Central memory CD8-positive, alpha-beta T cell (primary cell): ENCODE measurements around the gene CHCHD6.

Experiments
- ATAC-seq: fragments of 150-1000 bp; cut with Tn5 transposase; replicated peaks from 2 replicates; pipeline ENCODE4 v1.10.0; 2022; ENCODE audit warnings: mild to moderate bottlenecking, moderate FRiP score, moderate number of reproducible peaks; ENCODE audit not compliant: poor library complexity, severe bottlenecking; ENCODE audit errors: extremely low read depth
- DNase-seq, 2 donors: peaks; one replicate each; pipeline ENCODE4 v3.0.0; 2021; ENCODE audit warnings: low spot score in 2 of 2
- H3K27ac Mint-ChIP-seq: one replicate; pipeline ENCODE4 v1.8.0; 2022; ENCODE audit warnings: low read depth, mild to moderate bottlenecking, moderate library complexity, mixed read lengths
- H3K27me3 Mint-ChIP-seq: one replicate; pipeline ENCODE4 v1.8.0; 2022; ENCODE audit warnings: mixed read lengths
- H3K36me3 Mint-ChIP-seq: one replicate; pipeline ENCODE4 v1.8.0; 2022; ENCODE audit warnings: mild to moderate bottlenecking, moderate library complexity, mixed read lengths; ENCODE audit not compliant: insufficient read depth
- H3K4me1 Mint-ChIP-seq: one replicate; pipeline ENCODE4 v1.8.0; 2022; ENCODE audit warnings: mixed read lengths
- H3K4me3 Mint-ChIP-seq: one replicate; pipeline ENCODE4 v1.8.0; 2022; ENCODE audit warnings: mild to moderate bottlenecking, moderate library complexity, mixed read lengths
- H3K9me3 Mint-ChIP-seq: one replicate; pipeline ENCODE4 v1.8.0; 2022; ENCODE audit warnings: mixed read lengths

The CHCHD6 gene

GRCh38 chr3:126897943-126898342, 193.9 kb downstream of the CHCHD6 start:
- ATAC-seq (no peak), DNase-seq (no peak)
- Mint-ChIP-seq H3K4me3 (no peak overlapping the region), H3K9me3 (no peaks in the 10 kb centered on the region), H3K27me3 (no peaks in the 10 kb centered on the region), H3K27ac (no peak overlapping the region), H3K36me3 (peaks cover 2% of the 10 kb centered on the region), H3K4me1 (no peaks in the 10 kb centered on the region)

GRCh38 chr3:126900859-126901540, 197.0 kb downstream of the CHCHD6 start:
- Mint-ChIP-seq H3K36me3 (no peaks in the 10 kb centered on the region), H3K4me1 (no peaks in the 10 kb centered on the region), H3K27ac (peak overlapping the region; percentile 4), H3K9me3 (no peaks in the 10 kb centered on the region), H3K27me3 (no peaks in the 10 kb centered on the region), H3K4me3 (no peak overlapping the region)
- ATAC-seq (no peak), DNase-seq (no peak)

DNA sequence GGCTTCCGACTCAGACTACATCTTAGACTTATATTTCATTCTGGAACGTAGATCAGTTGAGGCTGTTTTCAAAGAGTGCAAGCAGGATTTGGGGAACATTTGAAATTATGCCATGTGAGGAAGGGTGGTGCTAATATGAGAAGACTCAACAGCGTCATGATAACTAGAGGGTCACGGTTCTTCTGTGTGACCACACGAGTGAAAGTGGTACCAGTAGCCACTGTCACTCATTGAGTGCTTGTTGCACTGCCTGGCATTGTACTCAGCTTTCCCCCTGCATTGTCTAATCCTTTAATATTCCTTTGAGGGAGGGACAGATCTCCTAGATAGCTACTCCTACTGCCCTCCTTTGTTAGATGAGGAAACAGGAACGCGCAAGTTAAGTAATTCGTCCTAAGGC, 197.6 kb downstream of the CHCHD6 start:
- peak overlapping the region; percentile 4 for H3K27ac Mint-ChIP-seq

GRCh38 chr3:126903521-126903920, 199.5 kb downstream of the CHCHD6 start:
- no peak overlapping the region for H3K27ac Mint-ChIP-seq
- no peaks in the 10 kb centered on the region for H3K36me3 Mint-ChIP-seq
- no peaks in the 10 kb centered on the region for H3K9me3 Mint-ChIP-seq
- peaks cover 10% of the 10 kb centered on the region for H3K4me1 Mint-ChIP-seq
- ATAC-seq (no peak), DNase-seq (no peak)
- no peaks in the 10 kb centered on the region for H3K27me3 Mint-ChIP-seq
- H3K4me3 Mint-ChIP-seq: no peak overlapping the region

More for the DNA sequence above, 197.6 kb downstream of the CHCHD6 start:
- DNase-seq: no peak
- no peaks in the 10 kb centered on the region for H3K27me3 Mint-ChIP-seq
- no peak for ATAC-seq
- no peaks in the 10 kb centered on the region for H3K9me3 Mint-ChIP-seq
- H3K36me3 Mint-ChIP-seq: no peaks in the 10 kb centered on the region
- H3K4me1 Mint-ChIP-seq: peaks cover 4% of the 10 kb centered on the region
- no peak overlapping the region for H3K4me3 Mint-ChIP-seq

- H3K27ac Mint-ChIP-seq: no peak overlapping the region
- peaks cover 7% of the 10 kb centered on the region for H3K36me3 Mint-ChIP-seq
- ATAC-seq: no peak
- H3K9me3 Mint-ChIP-seq: no peaks in the 10 kb centered on the region
- H3K27me3 Mint-ChIP-seq: no peaks in the 10 kb centered on the region
- H3K4me1 Mint-ChIP-seq: peaks cover 48% of the 10 kb centered on the region
- H3K4me3 Mint-ChIP-seq: no peak overlapping the region
- no peak for DNase-seq
Observed at GRCh38 chr3:126907557-126907956, 203.5 kb downstream of the CHCHD6 start.

GRCh38 chr3:126908752-126909275, 204.8 kb downstream of the CHCHD6 start:
- no peak for ATAC-seq
- DNase-seq: no peak
- H3K4me3 Mint-ChIP-seq: no peak overlapping the region
- H3K27ac Mint-ChIP-seq: no peak overlapping the region
- peaks cover 7% of the 10 kb centered on the region for H3K36me3 Mint-ChIP-seq
- H3K27me3 Mint-ChIP-seq: no peaks in the 10 kb centered on the region
- peaks cover 52% of the 10 kb centered on the region for H3K4me1 Mint-ChIP-seq
- H3K9me3 Mint-ChIP-seq: no peaks in the 10 kb centered on the region

GRCh38 chr3:126910231-126910630, 206.2 kb downstream of the CHCHD6 start:
- no peak for DNase-seq
- Mint-ChIP-seq H3K27me3 (no peaks in the 10 kb centered on the region), H3K4me3 (peak overlapping the region; percentile 23), H3K4me1 (peaks cover 52% of the 10 kb centered on the region), H3K27ac (peak overlapping the region; percentile 94), H3K9me3 (no peaks in the 10 kb centered on the region), H3K36me3 (peaks cover 7% of the 10 kb centered on the region)
- ATAC-seq: no peak

DNA sequence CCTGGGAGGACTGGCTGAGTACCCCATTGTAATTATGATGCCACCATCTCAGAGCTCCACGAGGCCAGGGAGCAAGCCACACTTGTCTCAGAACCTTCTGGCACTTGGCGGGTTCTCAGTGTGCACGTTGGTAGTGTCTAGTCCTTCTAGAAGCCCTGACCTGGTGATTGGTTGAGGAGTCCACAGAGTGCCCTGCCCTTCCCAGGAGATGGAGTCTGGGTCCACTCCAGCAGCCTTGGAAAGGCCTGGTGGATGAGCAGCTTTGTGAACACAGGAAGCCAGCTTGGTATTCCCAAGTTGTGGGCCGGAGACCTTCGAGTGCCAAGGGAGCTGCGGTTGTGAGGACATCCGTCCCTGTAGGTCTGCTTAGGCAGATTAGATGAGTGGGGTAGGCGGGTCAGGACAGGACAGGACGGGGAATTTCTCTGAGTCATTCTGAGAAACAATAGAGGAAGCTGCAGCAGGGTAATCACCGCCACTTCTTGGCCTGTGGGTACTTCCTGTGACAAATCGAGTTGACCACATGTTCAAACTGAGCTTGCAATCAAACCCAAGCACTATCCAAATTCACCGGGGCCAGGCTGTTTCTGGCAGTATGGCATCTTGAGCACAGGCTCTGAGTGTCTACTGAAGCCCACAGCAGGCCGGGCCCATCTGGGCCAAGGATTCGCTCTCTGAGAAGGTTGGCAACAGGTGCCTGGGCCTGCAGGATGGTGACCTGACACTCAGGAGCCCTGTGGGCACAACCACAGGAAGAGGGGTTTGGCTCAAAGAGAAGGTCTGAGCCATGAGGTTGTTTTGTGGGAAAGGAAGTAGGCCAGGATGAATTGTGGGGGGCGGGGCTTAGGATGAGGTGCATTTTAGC, 207.4 kb downstream of the CHCHD6 start:
- no peaks in the 10 kb centered on the region for H3K9me3 Mint-ChIP-seq
- DNase-seq: peak; percentile 47 to 75
- no peaks in the 10 kb centered on the region for H3K27me3 Mint-ChIP-seq
- H3K4me1 Mint-ChIP-seq: peaks cover 51% of the 10 kb centered on the region
- H3K36me3 Mint-ChIP-seq: peaks cover 7% of the 10 kb centered on the region
- H3K4me3 Mint-ChIP-seq: peak overlapping the region; percentile 70
- peak; percentile 94 for ATAC-seq
- H3K27ac Mint-ChIP-seq: peak overlapping the region; percentile 94

DNA sequence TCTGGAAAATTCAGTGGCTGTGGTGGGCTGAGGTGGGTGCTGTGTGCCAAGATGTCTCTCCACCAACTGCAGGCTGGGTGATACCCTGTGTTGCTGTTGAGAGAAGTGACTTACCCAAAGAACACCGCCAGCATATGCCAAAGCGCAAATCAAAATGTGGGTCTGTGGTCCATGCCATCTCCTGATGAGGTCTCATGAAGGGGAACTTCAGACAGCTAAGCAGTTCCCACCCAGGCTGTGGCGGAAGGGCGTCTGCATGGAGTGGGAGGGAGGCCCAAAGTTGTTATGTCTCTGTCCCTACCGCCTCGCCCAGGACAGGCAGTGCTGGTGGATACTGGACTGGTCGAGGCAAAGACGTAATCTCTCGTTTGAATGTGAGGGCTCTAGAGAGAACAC, 208.0 kb downstream of the CHCHD6 start:
- Mint-ChIP-seq H3K36me3 (peaks cover 7% of the 10 kb centered on the region), H3K27ac (peak overlapping the region; percentile 94), H3K27me3 (no peaks in the 10 kb centered on the region), H3K9me3 (no peaks in the 10 kb centered on the region), H3K4me3 (peak overlapping the region; percentile 70), H3K4me1 (peaks cover 45% of the 10 kb centered on the region)
- DNase-seq (no peak), ATAC-seq (peak; percentile 6)

GRCh38 chr3:126912491-126913195, 208.6 kb downstream of the CHCHD6 start:
- DNase-seq (no peak), ATAC-seq (no peak)
- Mint-ChIP-seq H3K4me3 (peak overlapping the region; percentile 70), H3K27me3 (no peaks in the 10 kb centered on the region), H3K27ac (peak overlapping the region; percentile 94), H3K36me3 (peaks cover 7% of the 10 kb centered on the region), H3K9me3 (no peaks in the 10 kb centered on the region), H3K4me1 (peaks cover 45% of the 10 kb centered on the region)

DNA sequence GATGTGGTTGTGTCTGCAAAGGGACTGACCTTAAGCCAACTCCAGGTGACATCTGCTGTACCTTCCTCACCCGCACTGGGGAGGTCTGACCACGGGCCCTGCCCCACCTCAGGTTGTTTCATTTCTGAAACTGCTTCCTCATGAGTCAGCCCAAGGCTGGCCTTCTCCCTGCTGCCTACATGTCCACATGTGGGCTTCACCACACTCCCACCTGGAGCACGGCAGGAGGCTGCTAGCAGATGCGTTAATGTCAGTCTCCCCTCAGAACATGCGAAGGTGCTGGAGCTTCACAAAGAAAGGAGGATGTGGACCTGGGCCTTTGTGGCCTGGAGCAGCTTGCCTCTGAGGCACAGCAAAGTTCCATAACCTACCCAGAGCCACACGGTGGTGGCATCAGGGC, 209.5 kb downstream of the CHCHD6 start:
- no peaks in the 10 kb centered on the region for H3K9me3 Mint-ChIP-seq
- no peaks in the 10 kb centered on the region for H3K27me3 Mint-ChIP-seq
- no peak for DNase-seq
- peaks cover 42% of the 10 kb centered on the region for H3K4me1 Mint-ChIP-seq
- no peak overlapping the region for H3K4me3 Mint-ChIP-seq
- H3K27ac Mint-ChIP-seq: no peak overlapping the region
- ATAC-seq: no peak
- H3K36me3 Mint-ChIP-seq: peaks cover 7% of the 10 kb centered on the region

- ATAC-seq: no peak
- Mint-ChIP-seq H3K27ac (no peak overlapping the region), H3K9me3 (no peaks in the 10 kb centered on the region), H3K36me3 (peaks cover 7% of the 10 kb centered on the region), H3K4me1 (peaks cover 35% of the 10 kb centered on the region), H3K4me3 (no peak overlapping the region), H3K27me3 (no peaks in the 10 kb centered on the region)
- DNase-seq: no peak
Observed at GRCh38 chr3:126914226-126914625, 210.2 kb downstream of the CHCHD6 start.
